ENCODE results near the gene GCDH. TPM values are rescaled to one million over a fixed set of nuclear protein-coding genes. Genes with fewer than 3 reads are reported as not detected.

GCDH gene
- total RNA-seq, 2 donors from 2014 or later: 21.1 to 39.2 TPM

- no peaks in the 10 kb centered on the region for H3K27me3 ChIP-seq
- H3K4me1 ChIP-seq: no peaks in the 10 kb centered on the region
- peak overlapping the region in 1 of 2 donors; percentile 28 for H3K9ac ChIP-seq (ENCODE audit: low read depth in 2 of 2, low read length in 2 of 2)
- intact Hi-C loops (cut with DNase I): loop anchor here (2.0 kb wide), 1 partner anchor 85 kb away; no protein-coding TSS in a partner anchor
- H3K4me3 ChIP-seq: no peak overlapping the region
- peak; percentile 86 for DNase-seq
- no peaks in the 10 kb centered on the region for H3K9me3 ChIP-seq
- H3K36me3 ChIP-seq: no peaks in the 10 kb centered on the region
- TF ChIP-seq CTCF (IDR thresholded peaks at IDR 0.05): peak; percentile 99
- H3K27ac ChIP-seq: no peak overlapping the region
These were observed 43.5 kb upstream of the GCDH start for GRCh38 chr19:12847159-12848139.

GRCh38 chr19:12856653-12857052 lies 34.3 kb upstream of the GCDH start:
- H3K9ac ChIP-seq (ENCODE audit: low read depth in 2 of 2, low read length in 2 of 2): no peak overlapping the region
- no peak for TF ChIP-seq CTCF (IDR thresholded peaks at IDR 0.05)
- no peak overlapping the region for H3K27ac ChIP-seq
- no peaks in the 10 kb centered on the region for H3K36me3 ChIP-seq
- DNase-seq: no peak
- intact Hi-C loops (cut with DNase I): no loop called here
- H3K27me3 ChIP-seq: no peaks in the 10 kb centered on the region
- no peak overlapping the region for H3K4me3 ChIP-seq
- H3K4me1 ChIP-seq: no peaks in the 10 kb centered on the region
- H3K9me3 ChIP-seq: no peaks in the 10 kb centered on the region

- intact Hi-C loops (cut with DNase I): no loop called here
- Histone ChIP-seq H3K4me1 (no peaks in the 10 kb centered on the region), H3K36me3 (no peaks in the 10 kb centered on the region), H3K4me3 (no peak overlapping the region), H3K9me3 (no peaks in the 10 kb centered on the region), H3K27ac (no peak overlapping the region), H3K27me3 (no peaks in the 10 kb centered on the region), H3K9ac (ENCODE audit: low read depth in 2 of 2, low read length in 2 of 2) (no peak overlapping the region)
- DNase-seq: no peak
- no peak for TF ChIP-seq CTCF (IDR thresholded peaks at IDR 0.05)
These were observed 32.7 kb upstream of the GCDH start for GRCh38 chr19:12858041-12858928.

- no peak for DNase-seq
- H3K27me3 ChIP-seq: no peaks in the 10 kb centered on the region
- intact Hi-C loops (cut with DNase I): no loop called here
- H3K4me3 ChIP-seq: no peak overlapping the region
- TF ChIP-seq CTCF (IDR thresholded peaks at IDR 0.05): no peak
- H3K9ac ChIP-seq (ENCODE audit: low read depth in 2 of 2, low read length in 2 of 2): no peak overlapping the region
- H3K4me1 ChIP-seq: no peaks in the 10 kb centered on the region
- H3K36me3 ChIP-seq: no peaks in the 10 kb centered on the region
- no peaks in the 10 kb centered on the region for H3K9me3 ChIP-seq
- H3K27ac ChIP-seq: no peak overlapping the region
These were observed 31.4 kb upstream of the GCDH start for GRCh38 chr19:12859546-12859945.

- no peak overlapping the region for H3K4me3 ChIP-seq
- H3K27ac ChIP-seq: no peak overlapping the region
- H3K9ac ChIP-seq (ENCODE audit: low read depth in 2 of 2, low read length in 2 of 2): no peak overlapping the region
- H3K9me3 ChIP-seq: no peaks in the 10 kb centered on the region
- intact Hi-C loops (cut with DNase I): no loop called here
- H3K36me3 ChIP-seq: no peaks in the 10 kb centered on the region
- no peak for DNase-seq
- no peaks in the 10 kb centered on the region for H3K27me3 ChIP-seq
- H3K4me1 ChIP-seq: peaks cover 11% of the 10 kb centered on the region
- no peak for TF ChIP-seq CTCF (IDR thresholded peaks at IDR 0.05)
These were observed 26.8 kb upstream of the GCDH start for GRCh38 chr19:12864143-12864542.

All from colonic mucosa (tissue), 4 donors.